OCI-M2 (cell line): Measurements from ENCODE around the gene USP37.

ENCODE experiments used
- DNase-seq: peaks from one replicate; lab custom pipeline; 2025; ENCODE audit not compliant: unreplicated experiment; lab: John Stamatoyannopoulos, UW

Gene USP37

GRCh38 chr2:218431878-218432277, 136.3 kb downstream of the USP37 start:
- DNase-seq = no peak

GRCh38 chr2:218430721-218431120, 137.4 kb downstream of the USP37 start:
- no peak for DNase-seq

GRCh38 chr2:218429911-218430692, 138.0 kb downstream of the USP37 start:
- no peak for DNase-seq

GRCh38 chr2:218428846-218429558, 139.1 kb downstream of the USP37 start:
- DNase-seq = no peak

- DNase-seq = no peak
These were observed 140.4 kb downstream of the USP37 start for GRCh38 chr2:218427741-218428140.

- DNase-seq = no peak
These were observed 142.6 kb downstream of the USP37 start for GRCh38 chr2:218425531-218425930.

GRCh38 chr2:218423584-218423983, 144.6 kb downstream of the USP37 start:
- DNase-seq = no peak

GRCh38 chr2:218422403-218423086, 145.6 kb downstream of the USP37 start:
- no peak for DNase-seq

- no peak for DNase-seq
These were observed 147.1 kb downstream of the USP37 start for GRCh38 chr2:218421027-218421426.

GRCh38 chr2:218419630-218420216, 148.4 kb downstream of the USP37 start:
- no peak for DNase-seq

- DNase-seq = no peak
These were observed 149.3 kb downstream of the USP37 start, which contains the start of gene VIL1 for GRCh38 chr2:218418717-218419458. Gene VIL1, plus strand, starts transcription at chr2:218419123. Its CDS starts 4,656 bp downstream, at chr2:218423779.

- DNase-seq = no peak
These were observed 149.8 kb downstream of the USP37 start for GRCh38 chr2:218418321-218418716.

- no peak for DNase-seq
These were observed 160.4 kb downstream of the USP37 start for GRCh38 chr2:218407717-218408116.

GRCh38 chr2:218406949-218407618, 161.1 kb downstream of the USP37 start:
- peak; percentile 30 for DNase-seq

GRCh38 chr2:218406209-218406948, 161.8 kb downstream of the USP37 start:
- peak; percentile 72 for DNase-seq

GRCh38 chr2:218405746-218406208, 162.4 kb downstream of the USP37 start:
- no peak for DNase-seq

GRCh38 chr2:218405086-218405745, 162.9 kb downstream of the USP37 start:
- DNase-seq = no peak

GRCh38 chr2:218404351-218405085, 163.6 kb downstream of the USP37 start:
- no peak for DNase-seq
